ENCODE results near the gene PARP16.

Gene PARP16

DNA sequence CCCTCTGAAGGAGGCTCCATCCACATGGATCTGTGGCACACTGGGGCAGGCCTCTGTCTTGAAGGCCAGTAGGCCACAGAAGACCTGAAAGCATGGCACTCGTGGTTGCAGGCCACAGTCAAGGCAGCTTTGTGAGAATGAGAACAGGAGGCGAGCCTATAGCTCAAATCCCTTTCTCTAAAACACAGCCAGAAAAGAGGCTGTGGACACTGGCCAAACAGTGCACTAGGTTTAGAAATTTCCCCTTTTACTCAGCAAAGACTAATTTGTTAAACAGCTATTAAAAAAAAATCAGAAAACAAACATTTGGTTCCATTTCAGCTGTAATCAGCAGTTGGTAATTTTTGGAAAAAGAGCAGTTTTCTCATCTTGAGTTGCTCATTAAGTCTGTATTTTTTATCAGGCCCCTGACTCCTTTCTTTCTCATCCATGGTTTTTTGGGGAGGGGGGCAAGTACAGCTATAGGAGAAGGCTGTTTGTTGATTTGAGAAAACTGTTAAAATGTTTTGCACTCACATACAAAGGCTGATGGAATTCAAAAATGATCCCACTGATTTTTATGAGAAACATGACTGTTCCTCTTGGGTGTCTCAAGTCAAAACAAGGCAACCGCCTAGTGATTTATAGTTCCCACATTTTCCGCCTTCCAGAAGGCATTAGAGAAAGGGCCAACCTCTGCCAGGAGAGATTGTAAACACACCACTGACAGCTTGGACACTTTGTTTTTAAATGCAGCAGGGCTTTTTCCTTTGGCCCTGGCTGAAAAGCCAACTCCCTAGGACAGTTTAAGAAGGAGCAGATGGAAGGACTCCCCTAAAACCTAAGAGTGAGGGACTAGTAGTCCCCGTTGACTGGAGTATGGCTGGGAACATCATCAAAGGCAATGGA lies 28.1 kb downstream of the PARP16 start:
- TF ChIP-seq, protein P1, sequence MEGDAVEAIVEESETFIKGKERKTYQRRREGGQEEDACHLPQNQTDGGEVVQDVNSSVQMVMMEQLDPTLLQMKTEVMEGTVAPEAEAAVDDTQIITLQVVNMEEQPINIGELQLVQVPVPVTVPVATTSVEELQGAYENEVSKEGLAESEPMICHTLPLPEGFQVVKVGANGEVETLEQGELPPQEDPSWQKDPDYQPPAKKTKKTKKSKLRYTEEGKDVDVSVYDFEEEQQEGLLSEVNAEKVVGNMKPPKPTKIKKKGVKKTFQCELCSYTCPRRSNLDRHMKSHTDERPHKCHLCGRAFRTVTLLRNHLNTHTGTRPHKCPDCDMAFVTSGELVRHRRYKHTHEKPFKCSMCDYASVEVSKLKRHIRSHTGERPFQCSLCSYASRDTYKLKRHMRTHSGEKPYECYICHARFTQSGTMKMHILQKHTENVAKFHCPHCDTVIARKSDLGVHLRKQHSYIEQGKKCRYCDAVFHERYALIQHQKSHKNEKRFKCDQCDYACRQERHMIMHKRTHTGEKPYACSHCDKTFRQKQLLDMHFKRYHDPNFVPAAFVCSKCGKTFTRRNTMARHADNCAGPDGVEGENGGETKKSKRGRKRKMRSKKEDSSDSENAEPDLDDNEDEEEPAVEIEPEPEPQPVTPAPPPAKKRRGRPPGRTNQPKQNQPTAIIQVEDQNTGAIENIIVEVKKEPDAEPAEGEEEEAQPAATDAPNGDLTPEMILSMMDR (IDR thresholded peaks at IDR 0.05; ENCODE audit: low read depth, low read length): no peak

DNA sequence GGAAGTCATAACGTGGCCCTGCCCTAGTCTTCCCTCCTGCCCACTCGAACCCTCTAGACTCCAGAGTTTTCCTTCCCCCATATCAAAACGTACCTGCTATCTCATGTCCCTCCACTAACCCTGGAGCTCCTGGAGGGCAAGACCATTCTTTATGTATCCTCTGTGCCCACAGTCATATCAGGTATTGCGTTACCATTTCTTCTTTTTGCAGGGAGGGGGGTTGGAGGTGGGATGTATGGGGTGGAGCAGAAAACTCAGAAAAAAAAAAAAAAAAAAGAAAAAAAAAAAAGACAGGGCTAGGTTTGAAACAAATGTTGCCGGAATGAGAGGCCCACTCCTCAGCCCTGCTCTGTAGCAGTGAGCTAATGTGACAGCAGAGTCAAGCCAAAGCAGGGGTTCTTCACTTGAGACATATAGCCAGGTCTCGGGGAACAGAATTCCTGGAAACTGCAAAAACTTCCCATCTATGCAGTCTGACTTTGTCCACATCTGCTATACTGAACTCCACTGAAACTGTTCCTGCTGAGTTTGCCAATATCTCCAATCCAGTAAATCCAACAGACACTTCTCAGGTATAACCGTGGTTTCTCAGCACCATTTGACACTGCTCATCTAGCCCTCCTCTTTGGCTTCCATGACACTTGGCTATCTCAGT lies 31.1 kb downstream of the PARP16 start:
- no peak overlapping the region for H3K4me3 ChIP-seq (ENCODE audit: low read depth, low read length)
- TF ChIP-seq, protein P1 (IDR thresholded peaks at IDR 0.05; ENCODE audit: low read depth, low read length): no peak

More for the DNA sequence above, 28.1 kb downstream of the PARP16 start:
- no peak overlapping the region for H3K4me3 ChIP-seq (ENCODE audit: low read depth, low read length)

DNA sequence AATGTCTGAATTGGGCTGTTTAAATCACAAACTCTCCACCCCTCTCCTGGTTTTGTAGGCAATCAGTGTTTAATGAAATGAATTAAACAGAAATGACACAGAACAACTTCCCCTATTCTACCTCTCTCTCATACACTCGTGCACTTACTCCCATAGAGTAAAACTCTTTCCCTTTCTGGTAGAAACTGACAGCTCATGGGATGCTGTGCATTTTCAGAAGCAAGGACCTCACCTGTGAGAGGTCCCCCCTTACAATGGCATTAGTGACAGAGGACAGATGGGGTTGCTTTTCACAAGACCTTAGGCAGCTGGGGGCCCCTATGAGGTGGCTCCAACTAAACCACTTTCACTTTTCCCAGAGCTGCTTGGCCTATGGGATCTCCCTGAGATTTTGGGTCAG lies 31.9 kb downstream of the PARP16 start:
- H3K4me3 ChIP-seq (ENCODE audit: low read depth, low read length): no peak overlapping the region
- TF ChIP-seq, protein P1 (IDR thresholded peaks at IDR 0.05; ENCODE audit: low read depth, low read length): no peak

DNA sequence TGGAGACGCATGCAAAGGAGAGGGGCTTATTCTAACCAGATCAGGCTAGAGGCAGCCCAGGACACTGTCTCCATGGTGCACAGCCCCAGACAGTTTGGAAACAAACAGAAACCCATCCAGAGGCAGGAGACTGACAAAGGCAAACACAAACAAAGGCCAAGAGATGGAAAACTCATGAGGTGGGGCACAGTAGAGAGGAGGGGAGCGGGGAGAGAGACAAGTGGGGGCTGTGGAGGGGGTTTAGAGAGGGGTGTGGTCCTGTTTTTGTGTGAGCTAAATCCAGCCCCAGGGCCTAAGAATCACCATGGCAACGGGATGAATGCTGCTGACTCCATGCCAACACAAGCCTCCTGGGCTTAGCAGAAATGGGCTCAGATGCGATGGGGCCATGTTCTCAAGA lies 32.3 kb downstream of the PARP16 start:
- TF ChIP-seq, protein P1 (IDR thresholded peaks at IDR 0.05; ENCODE audit: low read depth, low read length): no peak
- no peak overlapping the region for H3K4me3 ChIP-seq (ENCODE audit: low read depth, low read length)

DNA sequence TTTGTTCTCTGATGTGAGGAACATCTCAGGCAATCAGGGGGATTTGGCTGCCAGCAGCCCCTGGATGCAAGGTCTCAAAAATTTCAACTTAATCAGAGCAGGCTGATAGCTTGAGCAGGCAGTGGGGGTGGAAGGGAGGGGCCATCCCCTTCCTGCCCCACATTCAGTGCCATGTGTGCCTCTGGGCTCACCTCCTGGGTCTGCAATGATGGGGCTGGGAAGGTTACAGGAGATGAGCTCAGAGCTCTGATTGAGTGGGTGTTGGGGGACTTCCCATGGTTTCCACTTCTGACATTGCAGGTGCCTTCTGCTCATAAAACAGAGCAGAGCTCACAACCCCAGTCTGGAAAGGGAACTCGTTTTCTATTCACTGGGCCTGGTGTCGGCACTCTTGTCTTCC lies 37.0 kb downstream of the PARP16 start:
- H3K4me3 ChIP-seq (ENCODE audit: low read depth, low read length): no peak overlapping the region
- TF ChIP-seq, protein P1 (IDR thresholded peaks at IDR 0.05; ENCODE audit: low read depth, low read length): no peak

DNA sequence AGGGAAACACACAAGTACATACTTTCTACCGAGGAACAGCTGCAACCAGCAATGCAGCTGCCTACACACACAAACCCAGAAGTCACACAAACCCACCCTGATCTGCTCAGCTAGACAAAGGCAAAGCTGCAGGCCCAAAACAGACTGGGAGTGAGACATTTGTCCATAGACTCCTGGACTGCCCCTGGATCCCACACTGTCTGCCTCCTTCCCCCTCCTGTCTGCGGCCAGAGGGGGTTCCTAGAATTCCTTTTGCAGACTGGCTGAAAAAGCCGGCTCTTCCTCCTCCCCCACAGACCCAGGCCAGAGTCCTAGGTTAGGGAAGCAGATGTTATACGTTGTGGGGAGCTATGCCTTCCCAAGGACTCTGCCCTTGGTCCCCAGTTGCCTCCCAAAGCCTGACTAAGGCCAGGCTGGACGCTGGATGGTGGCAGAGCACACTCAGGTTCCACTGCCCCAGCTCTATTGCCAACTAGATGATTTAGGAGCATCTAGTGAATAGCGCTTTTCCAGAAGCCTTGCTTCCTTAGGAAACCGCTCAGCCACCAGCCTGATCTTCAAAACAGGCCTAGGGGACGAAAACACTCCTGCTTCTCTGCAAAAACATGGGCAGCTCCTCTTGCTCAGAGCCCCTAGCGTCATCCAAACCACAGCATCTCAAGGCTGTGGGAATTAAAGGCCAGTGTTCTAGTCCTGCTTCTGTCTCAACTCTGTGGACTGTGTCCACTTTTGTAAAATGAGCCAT lies 38.0 kb downstream of the PARP16 start:
- TF ChIP-seq, protein P1 (IDR thresholded peaks at IDR 0.05; ENCODE audit: low read depth, low read length): no peak
- H3K4me3 ChIP-seq (ENCODE audit: low read depth, low read length): no peak overlapping the region
